H9 (cell line): ENCODE data around the gene GSTM1. TPM values are rescaled to one million over a fixed set of nuclear protein-coding genes. Genes with fewer than 3 reads are reported as not detected.
"Not testable (repeated sequence)": the region's sequence is repeated elsewhere in the genome, so short reads cannot be mapped to it uniquely, and the experiment has no call there.

Experiments
- DNase-seq: peaks from one replicate; pipeline ENCODE4 v3.0.0-alpha.2; 2017
- H2AFZ ChIP-seq: one replicate; pipeline ENCODE4 v1.6.1; 2013; ENCODE audit warnings: mild to moderate bottlenecking, low read length, control low read depth, moderate library complexity
- H2AK5ac ChIP-seq: 2 replicates; pipeline ENCODE4 v1.6.1; 2013; ENCODE audit warnings: low read length, control low read depth, mixed read lengths; ENCODE audit not compliant: insufficient read length
- H2BK120ac ChIP-seq: one replicate; pipeline ENCODE4 v1.6.1; 2013; ENCODE audit warnings: low read depth, mild to moderate bottlenecking, low read length, control low read depth, inconsistent platforms; ENCODE audit not compliant: poor library complexity, severe bottlenecking
- H2BK12ac ChIP-seq: 2 replicates; pipeline ENCODE4 v1.6.1; 2013; ENCODE audit warnings: low read length, control low read depth, mixed read lengths, low read depth; ENCODE audit not compliant: insufficient read length
- H2BK15ac ChIP-seq: 2 replicates; pipeline ENCODE4 v1.6.1; 2013; ENCODE audit warnings: low read depth, low read length, control low read depth
- H2BK20ac ChIP-seq: one replicate; pipeline ENCODE4 v1.6.1; 2013; ENCODE audit warnings: low read depth, mild to moderate bottlenecking, low read length, control low read depth, inconsistent platforms; ENCODE audit not compliant: poor library complexity, severe bottlenecking
- H2BK5ac ChIP-seq: 2 replicates; pipeline ENCODE4 v1.6.1; 2013; ENCODE audit warnings: low read length, control low read depth, mixed read lengths; ENCODE audit not compliant: insufficient read length
- H3K14ac ChIP-seq: 2 replicates; pipeline ENCODE4 v1.6.1; 2013; ENCODE audit warnings: low read length, control low read depth; ENCODE audit not compliant: insufficient read depth
- H3K18ac ChIP-seq: 2 replicates; pipeline ENCODE4 v1.6.1; 2013; ENCODE audit warnings: low read depth, mild to moderate bottlenecking, mixed read lengths, low read length, control low read depth; ENCODE audit not compliant: insufficient read length
- H3K23ac ChIP-seq: 2 replicates; pipeline ENCODE4 v1.6.1; 2013; ENCODE audit warnings: low read length, control low read depth, mixed read lengths, low read depth; ENCODE audit not compliant: insufficient read length
- H3K23me2 ChIP-seq: 2 replicates; pipeline ENCODE4 v1.6.1; 2013; ENCODE audit warnings: low read depth, mild to moderate bottlenecking, mixed read lengths, low read length, control low read depth; ENCODE audit not compliant: insufficient read length, poor library complexity, severe bottlenecking
- H3K27ac ChIP-seq: 2 replicates; pipeline ENCODE4 v1.5.1; 2013; ENCODE audit warnings: low read length, control low read depth, mixed read lengths, low read depth; ENCODE audit not compliant: insufficient read length
- H3K27me3 ChIP-seq: 2 replicates; pipeline ENCODE4 v1.6.1; 2013; ENCODE audit warnings: low read length, control low read depth, inconsistent platforms; ENCODE audit not compliant: insufficient read depth
- H3K4ac ChIP-seq: 2 replicates; pipeline ENCODE4 v1.6.1; 2013; ENCODE audit warnings: low read depth, mild to moderate bottlenecking, control low read depth, inconsistent platforms, low read length, moderate library complexity
- H3K4me1 ChIP-seq: 2 replicates; pipeline ENCODE4 v1.6.1; 2013; ENCODE audit warnings: low read length, control low read depth, inconsistent platforms; ENCODE audit not compliant: insufficient read depth
- H3K4me2 ChIP-seq: 2 replicates; pipeline ENCODE4 v1.6.1; 2013; ENCODE audit warnings: low read length, control low read depth, mixed read lengths; ENCODE audit not compliant: insufficient read length, insufficient read depth
- H3K56ac ChIP-seq: 2 replicates; pipeline ENCODE4 v1.6.1; 2013; ENCODE audit warnings: low read depth, mild to moderate bottlenecking, mixed read lengths, low read length, control low read depth; ENCODE audit not compliant: insufficient read length
- H3K79me1 ChIP-seq: 2 replicates; pipeline ENCODE4 v1.6.1; 2013; ENCODE audit warnings: low read depth, mild to moderate bottlenecking, moderate library complexity, low read length, control low read depth, inconsistent platforms; ENCODE audit not compliant: insufficient read depth, poor library complexity, severe bottlenecking
- H3K79me2 ChIP-seq: 2 replicates; pipeline ENCODE4 v1.6.1; 2013; ENCODE audit warnings: low read length, control low read depth, inconsistent platforms; ENCODE audit not compliant: insufficient read depth
- H3K9ac ChIP-seq: 2 replicates; pipeline ENCODE4 v1.6.1; 2013; ENCODE audit warnings: low read length, control low read depth, mixed read lengths; ENCODE audit not compliant: insufficient read length; ENCODE audit errors: extremely low read depth
- H3K9me3 ChIP-seq: one replicate; pipeline ENCODE4 v1.6.1; 2013; ENCODE audit warnings: low read depth, low read length, inconsistent platforms; ENCODE audit not compliant: control insufficient read depth
- H3T11ph ChIP-seq: one replicate; pipeline ENCODE4 v1.6.1; 2013; ENCODE audit warnings: mild to moderate bottlenecking, low read length, control low read depth, inconsistent platforms
- H4K20me1 ChIP-seq: one replicate; pipeline ENCODE4 v1.6.1; 2013; ENCODE audit not compliant: control insufficient read depth, insufficient read length, insufficient read depth
- H4K5ac ChIP-seq: 2 replicates; pipeline ENCODE4 v1.6.1; 2013; ENCODE audit warnings: low read depth, mild to moderate bottlenecking, mixed read lengths, low read length, control low read depth; ENCODE audit not compliant: insufficient read length
- H4K8ac ChIP-seq: replicated peaks from 2 replicates; pipeline ENCODE4 v1.6.1; 2013; ENCODE audit warnings: low read length, control low read depth, mixed read lengths, low read depth; ENCODE audit not compliant: insufficient read length
- H4K91ac ChIP-seq: 2 replicates; pipeline ENCODE4 v1.6.1; 2013; ENCODE audit warnings: low read depth, mild to moderate bottlenecking, moderate library complexity, mixed read lengths, low read length, control low read depth; ENCODE audit not compliant: insufficient read length
- H3K27ac Mint-ChIP-seq, 3 experiments: 2 replicates in 2 of 3; 3 replicates in 1 of 3; pipeline ENCODE4 v1.8.0; 2020 to 2021; ENCODE audit warnings: mixed read lengths in 3 of 3, mild to moderate bottlenecking in 1 of 3, moderate library complexity in 1 of 3
- H3K27me3 Mint-ChIP-seq: 2 replicates; pipeline ENCODE4 v1.8.0; 2021; ENCODE audit warnings: low read depth, mild to moderate bottlenecking, moderate library complexity, mixed read lengths
- H3K36me3 Mint-ChIP-seq, 3 experiments: 2 replicates in 2 of 3; 3 replicates in 1 of 3; pipeline ENCODE4 v1.8.0; 2020 to 2021; ENCODE audit warnings: low read depth in 3 of 3, mixed read lengths in 3 of 3; ENCODE audit not compliant: insufficient read depth in 1 of 3
- H3K4me1 Mint-ChIP-seq, 2 experiments: 2 replicates each; pipeline ENCODE4 v1.8.0; 2020; ENCODE audit warnings: mixed read lengths in 2 of 2
- H3K4me3 Mint-ChIP-seq, 2 experiments: 2 replicates in 1 of 2; 3 replicates in 1 of 2; pipeline ENCODE4 v1.8.0; 2020 to 2021; ENCODE audit warnings: mild to moderate bottlenecking in 2 of 2, mixed read lengths in 2 of 2, moderate library complexity in 1 of 2
- H3K9me3 Mint-ChIP-seq, 2 experiments: 2 replicates in 1 of 2; 3 replicates in 1 of 2; pipeline ENCODE4 v1.8.0; 2020; ENCODE audit warnings: mild to moderate bottlenecking in 2 of 2, mixed read lengths in 2 of 2, moderate library complexity in 1 of 2
- WGBS: extraction: QIAGEN DNeasy Blood & Tissue Kit; methylation state at CpG from one replicate; pipeline ENCODE4 v1.1.7; 2013; ENCODE audit warnings: missing lambda C conversion rate, low lambda C conversion rate, mixed read lengths; ENCODE audit not compliant: insufficient read length; ENCODE audit errors: extremely low coverage; 5-methylcytosine and 5-hydroxymethylcytosine counted together
- total RNA-seq: library from RNA; stranded (reverse); gene quantifications from 2 replicates; pipeline ENCODE4 v1.2.1, GENCODE V29; 2021

The GSTM1 gene
- total RNA-seq, 1 experiment from 2014 or later: 19.5 TPM

GRCh38 chr1:109702940-109703339 lies 15.3 kb downstream of the GSTM1 start:
- H3K79me1 ChIP-seq, H3K4me1 ChIP-seq, H3K27me3 Mint-ChIP-seq, H3K79me2 ChIP-seq, H3K23me2 ChIP-seq, H4K20me1 ChIP-seq, H4K91ac ChIP-seq, H3K4me2 ChIP-seq, H3K14ac ChIP-seq, H3K18ac ChIP-seq, DNase-seq, H3K27me3 ChIP-seq, H4K8ac ChIP-seq, H3K27ac Mint-ChIP-seq, H2BK15ac ChIP-seq, H2AK5ac ChIP-seq, H3K4ac ChIP-seq, H4K5ac ChIP-seq, H2AFZ ChIP-seq, H2BK120ac ChIP-seq, H3K23ac ChIP-seq, H2BK12ac ChIP-seq, H3K36me3 Mint-ChIP-seq, H3K4me3 Mint-ChIP-seq, H3T11ph ChIP-seq, H2BK5ac ChIP-seq, H3K9me3 ChIP-seq, H3K27ac ChIP-seq, H3K9ac ChIP-seq, H2BK20ac ChIP-seq, H3K56ac ChIP-seq, H3K4me1 Mint-ChIP-seq: not testable (repeated sequence)
- H3K9me3 Mint-ChIP-seq: peaks cover 10 to 20% of the 10 kb centered on the region in 2 experiments
- WGBS: no CpG with 5 or more reads among the region's 3 CpGs
